ENCODE data around the gene LRRC3B.

GRCh38 chr3:26628915-26629314, 6.3 kb downstream of the LRRC3B start:
- TF ChIP-seq, protein P1, sequence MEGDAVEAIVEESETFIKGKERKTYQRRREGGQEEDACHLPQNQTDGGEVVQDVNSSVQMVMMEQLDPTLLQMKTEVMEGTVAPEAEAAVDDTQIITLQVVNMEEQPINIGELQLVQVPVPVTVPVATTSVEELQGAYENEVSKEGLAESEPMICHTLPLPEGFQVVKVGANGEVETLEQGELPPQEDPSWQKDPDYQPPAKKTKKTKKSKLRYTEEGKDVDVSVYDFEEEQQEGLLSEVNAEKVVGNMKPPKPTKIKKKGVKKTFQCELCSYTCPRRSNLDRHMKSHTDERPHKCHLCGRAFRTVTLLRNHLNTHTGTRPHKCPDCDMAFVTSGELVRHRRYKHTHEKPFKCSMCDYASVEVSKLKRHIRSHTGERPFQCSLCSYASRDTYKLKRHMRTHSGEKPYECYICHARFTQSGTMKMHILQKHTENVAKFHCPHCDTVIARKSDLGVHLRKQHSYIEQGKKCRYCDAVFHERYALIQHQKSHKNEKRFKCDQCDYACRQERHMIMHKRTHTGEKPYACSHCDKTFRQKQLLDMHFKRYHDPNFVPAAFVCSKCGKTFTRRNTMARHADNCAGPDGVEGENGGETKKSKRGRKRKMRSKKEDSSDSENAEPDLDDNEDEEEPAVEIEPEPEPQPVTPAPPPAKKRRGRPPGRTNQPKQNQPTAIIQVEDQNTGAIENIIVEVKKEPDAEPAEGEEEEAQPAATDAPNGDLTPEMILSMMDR (IDR thresholded peaks at IDR 0.05): no peak
- TF ChIP-seq POLR2A (IDR thresholded peaks at IDR 0.05) (no peak), POLR2AphosphoS5 (IDR thresholded peaks at IDR 0.05) (no peak)

All from upper lobe of left lung (tissue), 4 donors.